ENCODE data around the gene SOWAHB. TPM values are rescaled to one million over a fixed set of nuclear protein-coding genes. Genes with fewer than 3 reads are reported as not detected.

The SOWAHB gene
- polyA plus RNA-seq, 1 of the 3 experiments (the other 2 are of a cell fraction), result 0.05 TPM

GRCh38 chr4:76892001-76892400 is 5.9 kb downstream of the SOWAHB start:
- no peak overlapping the region for H3K4me3 ChIP-seq (ENCODE audit: low read depth in 2 of 2, low read length in 1 of 2)
- peaks cover 18% of the 10 kb centered on the region for H3K27me3 ChIP-seq (ENCODE audit: insufficient read depth)
- no peak for DNase-seq
- H3F3A ChIP-seq (replicated peaks; ENCODE audit: insufficient read depth), result no peaks in the 10 kb centered on the region
- H2AFZ ChIP-seq (ENCODE audit: low read depth), result no peak overlapping the region
- WGBS (ENCODE audit: low lambda C conversion rate), result 0% methylated on average over 1 of the region's 1 CpG
- H3K36me3 ChIP-seq (replicated peaks in 1 of 2; ENCODE audit: control insufficient read depth in 1 of 2, insufficient read depth in 2 of 2, low read length in 1 of 2), result no peaks in the 10 kb centered on the region
- H3K9me3 ChIP-seq, result no peaks in the 10 kb centered on the region
- no peak for TF ChIP-seq SIN3A (IDR thresholded peaks at IDR 0.05; ENCODE audit: borderline replicate concordance, low read depth, low read length)
- no peak for TF ChIP-seq TCF12 (IDR thresholded peaks at IDR 0.05)
- TF ChIP-seq EZH2phosphoT487 (IDR thresholded peaks at IDR 0.05; ENCODE audit: borderline replicate concordance, low read depth), result no peak
- no peak for TF ChIP-seq MAX (IDR thresholded peaks at IDR 0.05; ENCODE audit: low read depth)
- no peak for TF ChIP-seq ELF1 (IDR thresholded peaks at IDR 0.05)
- no peak for TF ChIP-seq PBX3 (IDR thresholded peaks at IDR 0.05)
- TF ChIP-seq YY1 (IDR thresholded peaks at IDR 0.05; ENCODE audit: low read depth), result no peak
- TF ChIP-seq TEAD4 (IDR thresholded peaks at IDR 0.05; ENCODE audit: borderline replicate concordance, insufficient read depth), result no peak
- H3K4me2 ChIP-seq, result no peak overlapping the region
- no peak overlapping the region for H3K27ac ChIP-seq (ENCODE audit: low read depth in 2 of 2, low read length in 1 of 2)
- H3K9ac ChIP-seq, result no peak overlapping the region
- no peaks in the 10 kb centered on the region for H3K79me2 ChIP-seq (ENCODE audit: insufficient read depth)
- H4K20me1 ChIP-seq (ENCODE audit: insufficient read depth), result no peaks in the 10 kb centered on the region
- CTCF ChIA-PET, result interaction anchor here (1.0 to 1.2 kb wide), 2 partner anchors 10 to 11 kb away, joined by 3 read pairs; no protein-coding TSS in a partner anchor
- H3K4me1 ChIP-seq (ENCODE audit: control insufficient read depth in 1 of 2, insufficient read depth in 2 of 2, low read depth in 1 of 2, low read length in 1 of 2), result peaks cover 0 to 4% of the 10 kb centered on the region in 2 experiments; a peak in 1 of 4 replicates
- H3K9me2 ChIP-seq, result no peaks in the 10 kb centered on the region
- POLR2A ChIA-PET, result no interaction called here

GRCh38 chr4:76886848-76887441 is 11.0 kb downstream of the SOWAHB start:
- POLR2A ChIA-PET, result interaction anchor here (0.6 kb wide), 1 partner anchor 271 kb away, joined by 3 read pairs; no protein-coding TSS in a partner anchor
- Histone ChIP-seq H3K9ac (no peak overlapping the region), H3K4me1 (ENCODE audit: control insufficient read depth in 1 of 2, insufficient read depth in 2 of 2, low read depth in 1 of 2, low read length in 1 of 2) (no peaks in the 10 kb centered on the region), H3K27me3 (ENCODE audit: insufficient read depth) (no peaks in the 10 kb centered on the region), H3F3A (replicated peaks; ENCODE audit: insufficient read depth) (no peaks in the 10 kb centered on the region), H3K4me2 (no peak overlapping the region), H3K36me3 (replicated peaks in 1 of 2; ENCODE audit: control insufficient read depth in 1 of 2, insufficient read depth in 2 of 2, low read length in 1 of 2) (no peaks in the 10 kb centered on the region), H3K9me2 (no peaks in the 10 kb centered on the region), H3K9me3 (no peaks in the 10 kb centered on the region), H3K4me3 (ENCODE audit: low read depth in 2 of 2, low read length in 1 of 2) (no peak overlapping the region), H2AFZ (ENCODE audit: low read depth) (no peak overlapping the region), H3K79me2 (ENCODE audit: insufficient read depth) (no peaks in the 10 kb centered on the region), H4K20me1 (ENCODE audit: insufficient read depth) (no peaks in the 10 kb centered on the region), H3K27ac (ENCODE audit: low read depth in 2 of 2, low read length in 1 of 2) (no peak overlapping the region)
- no peak for TF ChIP-seq TAF1 (IDR thresholded peaks at IDR 0.05; ENCODE audit: borderline replicate concordance, low read depth, low read length)
- no peak for TF ChIP-seq IRF3 (IDR thresholded peaks at IDR 0.05; ENCODE audit: low read depth, low read length)
- TF ChIP-seq EP300 (IDR thresholded peaks at IDR 0.05; ENCODE audit: borderline replicate concordance in 1 of 2, low read depth in 1 of 2, low read length in 1 of 2), result no peak
- no peak for TF ChIP-seq FOSL2 (IDR thresholded peaks at IDR 0.05; ENCODE audit: borderline replicate concordance, low read depth)
- TF ChIP-seq FOXJ3 (CRISPR knock-in tag; IDR thresholded peaks at IDR 0.05), result no peak
- no peak for TF ChIP-seq RXRA (IDR thresholded peaks at IDR 0.05; ENCODE audit: borderline replicate concordance, low read depth)
- no peak for TF ChIP-seq NRF1 (IDR thresholded peaks at IDR 0.05; ENCODE audit: low read depth, low read length)
- no peak for DNase-seq
- CTCF ChIA-PET, result interaction anchor here (1.0 to 1.4 kb wide), 2 partner anchors 10 to 382 kb away, joined by 3 to 6 read pairs; no protein-coding TSS in a partner anchor
- 66% methylated on average over 6 of the region's 7 CpGs for WGBS (ENCODE audit: low lambda C conversion rate)

All from SK-N-SH (cell line).